Vagina (tissue), 2 donors: ENCODE results near the gene GNB1L.

Experiments used
- POLR2A ChIP-seq, 2 donors: fragments of 450-650 bp; IDR thresholded peaks; one replicate each; pipeline ENCODE4 v1.6.1; 2017; ENCODE audit warnings: antibody characterized with exemption in 2 of 2, mild to moderate bottlenecking in 2 of 2, moderate library complexity in 2 of 2
- POLR2AphosphoS5 ChIP-seq, 2 donors: sonication (generic); formaldehyde crosslinking; IDR thresholded peaks; one replicate each; pipeline ENCODE4 v1.9.0; 2017; ENCODE audit warnings: antibody characterized with exemption in 2 of 2, mild to moderate bottlenecking in 2 of 2, low read depth in 1 of 2; ENCODE audit not compliant: insufficient read depth in 1 of 2
- TF ChIP-seq, protein P1 (sequence below), 3 experiments: fragments of 450-650 bp in 2 of 3; fragments of 200-600 bp in 1 of 3; sonication (generic) in 1 of 3; IDR thresholded peaks; one replicate each; pipeline ENCODE4 v1.5.1; 2017 to 2019; ENCODE audit warnings: antibody characterized with exemption in 3 of 3, mild to moderate bottlenecking in 2 of 3, moderate library complexity in 2 of 3

DNA sequence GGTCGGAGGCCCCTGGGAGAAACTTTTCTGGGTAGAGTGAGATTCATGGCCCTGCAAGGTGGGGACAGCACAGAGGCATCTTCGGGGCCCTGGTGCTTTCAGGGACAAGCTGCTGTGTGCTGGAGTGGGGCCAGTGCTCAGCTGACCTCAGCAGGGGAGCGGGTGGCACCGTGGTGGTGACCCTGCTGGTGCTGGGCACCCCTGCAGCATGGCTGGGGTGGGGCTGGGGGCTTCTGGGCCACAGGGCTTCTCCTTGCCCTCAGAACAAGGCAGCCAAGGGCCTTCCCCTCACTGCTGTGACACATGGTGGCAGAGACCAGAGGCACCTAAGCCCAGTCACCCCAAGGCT, 24.9 kb upstream of the GNB1L start:
- TF ChIP-seq, protein P1, sequence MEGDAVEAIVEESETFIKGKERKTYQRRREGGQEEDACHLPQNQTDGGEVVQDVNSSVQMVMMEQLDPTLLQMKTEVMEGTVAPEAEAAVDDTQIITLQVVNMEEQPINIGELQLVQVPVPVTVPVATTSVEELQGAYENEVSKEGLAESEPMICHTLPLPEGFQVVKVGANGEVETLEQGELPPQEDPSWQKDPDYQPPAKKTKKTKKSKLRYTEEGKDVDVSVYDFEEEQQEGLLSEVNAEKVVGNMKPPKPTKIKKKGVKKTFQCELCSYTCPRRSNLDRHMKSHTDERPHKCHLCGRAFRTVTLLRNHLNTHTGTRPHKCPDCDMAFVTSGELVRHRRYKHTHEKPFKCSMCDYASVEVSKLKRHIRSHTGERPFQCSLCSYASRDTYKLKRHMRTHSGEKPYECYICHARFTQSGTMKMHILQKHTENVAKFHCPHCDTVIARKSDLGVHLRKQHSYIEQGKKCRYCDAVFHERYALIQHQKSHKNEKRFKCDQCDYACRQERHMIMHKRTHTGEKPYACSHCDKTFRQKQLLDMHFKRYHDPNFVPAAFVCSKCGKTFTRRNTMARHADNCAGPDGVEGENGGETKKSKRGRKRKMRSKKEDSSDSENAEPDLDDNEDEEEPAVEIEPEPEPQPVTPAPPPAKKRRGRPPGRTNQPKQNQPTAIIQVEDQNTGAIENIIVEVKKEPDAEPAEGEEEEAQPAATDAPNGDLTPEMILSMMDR (IDR thresholded peaks at IDR 0.05), result no peak
- TF ChIP-seq POLR2AphosphoS5 (IDR thresholded peaks at IDR 0.05; ENCODE audit: insufficient read depth in 1 of 2, low read depth in 1 of 2) (no peak), POLR2A (IDR thresholded peaks at IDR 0.05) (no peak)
